ENCODE results near the gene GP1BB.

GRCh38 chr22:19764299-19764593 is 40.9 kb downstream of the GP1BB start:
- TF ChIP-seq CTCF (conservative IDR thresholded peaks at IDR 0.05; ENCODE audit: low read length) (no peak), EZH2phosphoT487 (IDR thresholded peaks at IDR 0.05; ENCODE audit: borderline replicate concordance) (no peak)
